Measurements from ENCODE around the gene GAPDH.

Gene GAPDH

DNA sequence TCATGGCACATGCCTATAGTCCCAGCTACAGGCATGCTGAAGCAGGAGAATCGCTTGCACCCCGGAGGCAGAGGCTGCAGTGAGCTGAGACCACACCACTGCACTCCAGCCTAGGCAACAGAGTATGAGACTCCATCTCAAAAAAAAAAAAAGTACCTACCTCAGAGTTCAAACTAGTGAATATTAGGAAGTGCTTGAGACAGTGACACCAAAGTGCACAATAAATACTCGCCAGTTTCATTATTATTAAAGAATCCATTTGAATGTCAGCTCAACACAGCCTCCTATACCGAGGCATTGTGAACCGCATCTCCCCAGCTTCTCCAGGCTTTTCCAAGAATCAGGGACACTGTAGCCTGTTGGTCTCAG lies 5.0 kb downstream of the GAPDH start:
- Histone ChIP-seq H3K36me3 (ENCODE audit: control insufficient read depth, low read length) (peaks cover 81% of the 10 kb centered on the region), H3K9me3 (ENCODE audit: control insufficient read depth, insufficient read depth, low read length) (no peaks in the 10 kb centered on the region), H4K20me1 (ENCODE audit: control insufficient read depth, insufficient read depth, low read depth, low read length) (peaks cover 13% of the 10 kb centered on the region), H3K79me2 (ENCODE audit: control insufficient read depth, low read length) (peaks cover 26% of the 10 kb centered on the region), H3K4me1 (ENCODE audit: control insufficient read depth, low read length) (peaks cover 54% of the 10 kb centered on the region), H3F3A (ENCODE audit: control insufficient read depth, insufficient read depth) (peaks cover 59% of the 10 kb centered on the region), H3K4me3 (ENCODE audit: low read length) (no peak overlapping the region), H3K9me2 (replicated peaks; ENCODE audit: control insufficient read depth, low read length) (no peaks in the 10 kb centered on the region), H3K27me3 (ENCODE audit: control insufficient read depth, low read length) (no peaks in the 10 kb centered on the region), H3K27ac (ENCODE audit: low read depth, low read length) (peak overlapping the region; percentile 97), H3K4me2 (ENCODE audit: low read length) (no peak overlapping the region)
- TF ChIP-seq EZH2phosphoT487 (IDR thresholded peaks at IDR 0.05; ENCODE audit: borderline replicate concordance, low read length), result no peak
- TF ChIP-seq, protein P1, sequence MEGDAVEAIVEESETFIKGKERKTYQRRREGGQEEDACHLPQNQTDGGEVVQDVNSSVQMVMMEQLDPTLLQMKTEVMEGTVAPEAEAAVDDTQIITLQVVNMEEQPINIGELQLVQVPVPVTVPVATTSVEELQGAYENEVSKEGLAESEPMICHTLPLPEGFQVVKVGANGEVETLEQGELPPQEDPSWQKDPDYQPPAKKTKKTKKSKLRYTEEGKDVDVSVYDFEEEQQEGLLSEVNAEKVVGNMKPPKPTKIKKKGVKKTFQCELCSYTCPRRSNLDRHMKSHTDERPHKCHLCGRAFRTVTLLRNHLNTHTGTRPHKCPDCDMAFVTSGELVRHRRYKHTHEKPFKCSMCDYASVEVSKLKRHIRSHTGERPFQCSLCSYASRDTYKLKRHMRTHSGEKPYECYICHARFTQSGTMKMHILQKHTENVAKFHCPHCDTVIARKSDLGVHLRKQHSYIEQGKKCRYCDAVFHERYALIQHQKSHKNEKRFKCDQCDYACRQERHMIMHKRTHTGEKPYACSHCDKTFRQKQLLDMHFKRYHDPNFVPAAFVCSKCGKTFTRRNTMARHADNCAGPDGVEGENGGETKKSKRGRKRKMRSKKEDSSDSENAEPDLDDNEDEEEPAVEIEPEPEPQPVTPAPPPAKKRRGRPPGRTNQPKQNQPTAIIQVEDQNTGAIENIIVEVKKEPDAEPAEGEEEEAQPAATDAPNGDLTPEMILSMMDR (IDR thresholded peaks at IDR 0.05; ENCODE audit: low read depth, low read length, poor library complexity, severe bottlenecking), result no peak

DNA sequence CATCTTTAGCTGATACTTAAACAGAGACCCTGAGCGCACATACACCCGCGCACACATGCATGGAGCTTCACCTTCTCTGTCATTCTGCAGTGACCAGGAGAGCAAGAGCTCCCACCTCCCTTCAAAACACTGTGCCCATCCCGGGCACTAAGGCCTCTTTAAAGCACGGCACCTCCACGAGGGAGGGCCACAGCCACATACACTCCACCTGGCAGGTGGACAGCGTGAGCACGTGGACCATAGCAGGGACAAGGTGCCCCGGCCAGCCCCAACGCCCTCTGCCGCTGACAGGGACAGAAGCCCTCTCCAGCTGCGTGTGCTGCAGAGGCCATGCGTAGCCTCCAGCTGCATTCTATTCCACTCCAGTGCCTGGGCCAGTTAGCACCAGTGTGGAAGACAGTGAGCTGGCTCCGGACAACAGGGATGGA lies 5.4 kb downstream of the GAPDH start:
- H3K79me2 ChIP-seq (ENCODE audit: control insufficient read depth, low read length), result peaks cover 22% of the 10 kb centered on the region
- H3K4me2 ChIP-seq (ENCODE audit: low read length), result no peak overlapping the region
- peaks cover 56% of the 10 kb centered on the region for H3F3A ChIP-seq (ENCODE audit: control insufficient read depth, insufficient read depth)
- H3K9me2 ChIP-seq (replicated peaks; ENCODE audit: control insufficient read depth, low read length), result no peaks in the 10 kb centered on the region
- H3K9me3 ChIP-seq (ENCODE audit: control insufficient read depth, insufficient read depth, low read length), result no peaks in the 10 kb centered on the region
- peaks cover 54% of the 10 kb centered on the region for H3K4me1 ChIP-seq (ENCODE audit: control insufficient read depth, low read length)
- H3K27ac ChIP-seq (ENCODE audit: low read depth, low read length), result peak overlapping the region; percentile 97; the same call in 1 of the 2 replicates
- peaks cover 13% of the 10 kb centered on the region for H4K20me1 ChIP-seq (ENCODE audit: control insufficient read depth, insufficient read depth, low read depth, low read length)
- H3K27me3 ChIP-seq (ENCODE audit: control insufficient read depth, low read length), result no peaks in the 10 kb centered on the region
- no peak for TF ChIP-seq EZH2phosphoT487 (IDR thresholded peaks at IDR 0.05; ENCODE audit: borderline replicate concordance, low read length)
- TF ChIP-seq, protein P1 (IDR thresholded peaks at IDR 0.05; ENCODE audit: low read depth, low read length, poor library complexity, severe bottlenecking), result no peak
- H3K4me3 ChIP-seq (ENCODE audit: low read length), result no peak overlapping the region
- peaks cover 81% of the 10 kb centered on the region for H3K36me3 ChIP-seq (ENCODE audit: control insufficient read depth, low read length)

DNA sequence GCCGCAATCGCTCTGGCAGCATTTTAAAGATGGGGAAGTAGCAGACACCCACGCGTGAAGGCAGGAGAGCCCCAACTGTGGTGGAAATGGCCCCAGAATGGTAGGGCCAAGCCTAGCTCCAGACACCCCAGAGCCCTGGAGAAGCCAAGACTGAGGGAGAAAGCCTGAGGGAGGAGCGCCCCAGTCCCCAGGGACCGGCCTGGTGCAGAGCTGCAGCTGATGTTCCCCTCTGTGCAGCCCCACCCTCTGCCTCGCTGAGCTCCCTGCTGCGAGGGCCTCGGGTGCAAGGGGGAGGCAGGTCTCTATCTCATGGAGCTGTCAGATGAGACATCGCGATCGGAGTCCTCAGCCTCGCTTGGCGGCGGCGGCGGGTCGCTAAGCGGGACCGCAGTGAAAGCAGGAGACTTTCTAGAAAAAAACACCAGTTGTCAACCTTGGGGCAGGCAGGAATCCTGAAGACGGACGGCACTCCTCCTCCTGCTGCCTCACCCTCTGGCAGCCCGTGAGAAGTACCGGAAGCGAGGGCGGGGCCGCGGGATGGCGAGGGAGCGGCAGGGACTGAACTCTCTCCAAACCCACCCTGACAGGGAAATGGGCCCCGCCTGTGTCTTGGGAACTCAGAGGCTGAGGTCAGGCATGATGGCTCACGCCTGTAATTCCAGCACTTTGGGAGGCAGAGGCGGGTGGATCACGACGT lies 6.0 kb downstream of the GAPDH start:
- Histone ChIP-seq H3K9me2 (replicated peaks; ENCODE audit: control insufficient read depth, low read length) (no peaks in the 10 kb centered on the region), H3K4me2 (ENCODE audit: low read length) (peak overlapping the region; percentile 17; the same call in 1 of the 2 replicates), H3K4me3 (ENCODE audit: low read length) (0 out of 2 replicates have a peak overlapping the region, but pooled peaks have one; percentile 2), H3K4me1 (ENCODE audit: control insufficient read depth, low read length) (peaks cover 54% of the 10 kb centered on the region), H3K36me3 (ENCODE audit: control insufficient read depth, low read length) (peaks cover 75% of the 10 kb centered on the region), H3K9me3 (ENCODE audit: control insufficient read depth, insufficient read depth, low read length) (no peaks in the 10 kb centered on the region), H3F3A (ENCODE audit: control insufficient read depth, insufficient read depth) (peaks cover 50% of the 10 kb centered on the region), H3K27ac (ENCODE audit: low read depth, low read length) (no peak overlapping the region), H3K27me3 (ENCODE audit: control insufficient read depth, low read length) (no peaks in the 10 kb centered on the region), H3K79me2 (ENCODE audit: control insufficient read depth, low read length) (peaks cover 16% of the 10 kb centered on the region), H4K20me1 (ENCODE audit: control insufficient read depth, insufficient read depth, low read depth, low read length) (peaks cover 12% of the 10 kb centered on the region)
- TF ChIP-seq EZH2phosphoT487 (IDR thresholded peaks at IDR 0.05; ENCODE audit: borderline replicate concordance, low read length), result no peak
- TF ChIP-seq, protein P1 (IDR thresholded peaks at IDR 0.05; ENCODE audit: low read depth, low read length, poor library complexity, severe bottlenecking), result no peak

Measured in DOHH2 (cell line).